Duodenal mucosa (tissue), 2 donors: ENCODE measurements around the gene DRC1.

Source experiments
- H3K27ac ChIP-seq: one replicate; pipeline ENCODE4 v1.7.0; 2013; ENCODE audit warnings: low read depth, low read length
- H3K27me3 ChIP-seq, 2 donors: one replicate each; pipeline ENCODE4 v1.7.0; 2013; ENCODE audit warnings: low read length in 2 of 2, control low read depth in 1 of 2; ENCODE audit not compliant: insufficient read depth in 2 of 2, control insufficient read depth in 1 of 2
- H3K36me3 ChIP-seq, 2 donors: one replicate each; pipeline ENCODE4 v1.7.0; 2013; ENCODE audit warnings: low read length in 2 of 2, control low read depth in 1 of 2; ENCODE audit not compliant: insufficient read depth in 2 of 2, control insufficient read depth in 1 of 2
- H3K4me1 ChIP-seq, 2 donors: one replicate each; pipeline ENCODE4 v1.7.0; 2013; ENCODE audit warnings: low read length in 2 of 2, control low read depth in 1 of 2; ENCODE audit not compliant: insufficient read depth in 2 of 2, control insufficient read depth in 1 of 2
- H3K4me3 ChIP-seq, 2 donors: one replicate each; pipeline ENCODE4 v1.7.0; 2013; ENCODE audit warnings: low read length in 2 of 2, low read depth in 1 of 2
- H3K9ac ChIP-seq, 2 donors: one replicate each; pipeline ENCODE4 v1.7.0; 2013; ENCODE audit warnings: low read length in 2 of 2, low read depth in 1 of 2
- H3K9me3 ChIP-seq, 2 donors: one replicate each; pipeline ENCODE4 v1.7.0; 2013; ENCODE audit warnings: low read length in 2 of 2, control low read depth in 1 of 2; ENCODE audit not compliant: control insufficient read depth in 1 of 2

The DRC1 gene

DNA sequence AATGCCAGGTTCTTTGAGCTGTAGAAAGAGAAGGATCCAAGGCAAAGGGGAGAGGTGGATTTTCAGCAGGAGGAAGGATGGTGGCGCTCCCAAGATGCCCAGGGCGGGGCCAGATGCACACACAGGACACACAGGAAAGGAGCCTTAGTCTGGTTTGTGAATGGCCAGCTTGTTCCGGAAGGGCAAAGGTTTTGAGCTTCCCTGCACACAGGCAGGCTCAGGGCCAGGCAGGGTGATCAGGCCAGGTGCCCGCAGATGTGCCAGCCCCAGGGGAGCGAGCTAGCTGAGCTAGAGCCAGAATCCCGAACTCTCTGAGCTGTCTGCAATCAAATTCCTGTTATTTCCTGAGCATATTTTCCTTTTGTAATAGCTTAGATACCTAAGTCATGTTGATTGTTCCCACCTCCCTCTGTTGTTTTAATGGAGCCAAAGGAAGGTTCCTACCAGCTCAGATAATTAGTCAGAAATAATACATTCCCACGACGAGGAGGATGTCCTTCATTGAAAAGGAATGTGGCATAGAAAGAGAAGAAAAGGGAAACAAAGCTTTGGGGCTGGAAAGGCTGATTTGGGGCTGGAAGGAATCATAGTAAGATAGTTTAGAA lies 89.9 kb downstream of the DRC1 start:
- Histone ChIP-seq H3K36me3 (no peaks in the 10 kb centered on the region), H3K27me3 (no peaks in the 10 kb centered on the region), H3K9me3 (no peaks in the 10 kb centered on the region), H3K4me3 (no peak overlapping the region), H3K27ac (no peak overlapping the region), H3K4me1 (peaks cover 0 to 10% of the 10 kb centered on the region in 2 donors), H3K9ac (no peak overlapping the region)

DNA sequence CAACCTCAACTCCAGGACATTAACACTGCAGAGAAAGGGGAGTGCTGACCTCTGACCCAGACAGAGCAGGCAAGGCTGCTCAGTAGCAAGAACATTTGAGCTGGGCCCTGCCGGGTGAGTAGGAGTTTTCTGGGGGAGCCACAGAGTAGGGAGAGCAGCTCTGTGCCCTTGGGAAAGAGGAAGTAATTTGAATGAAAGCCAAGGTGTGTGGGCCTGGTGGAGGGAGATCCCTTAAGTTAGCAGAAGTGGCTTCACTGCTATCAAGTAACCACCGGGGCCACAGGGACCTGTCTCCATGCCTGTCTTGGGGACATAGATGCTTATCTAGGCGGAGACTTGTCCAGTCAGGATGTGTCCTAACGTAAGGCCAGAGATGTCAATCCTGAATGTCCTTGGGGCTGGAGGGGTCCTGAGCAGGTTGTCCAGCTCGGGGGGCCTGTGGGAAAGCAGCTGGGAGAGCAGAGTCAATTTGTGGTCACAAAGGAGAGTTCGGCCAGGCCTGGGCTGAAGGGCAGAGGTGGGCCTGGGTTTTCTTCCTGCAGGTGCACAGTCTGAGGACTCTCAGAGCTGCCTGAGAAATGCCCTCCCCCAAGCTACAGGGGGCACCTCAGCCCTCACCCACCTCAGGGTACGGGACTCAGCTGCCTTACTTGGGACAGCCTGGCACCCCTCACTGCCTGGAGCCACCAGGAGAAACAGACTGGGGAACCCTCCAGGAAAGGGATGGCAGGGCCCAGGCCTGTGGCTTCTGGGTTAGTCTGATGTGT lies 91.2 kb downstream of the DRC1 start:
- no peaks in the 10 kb centered on the region for H3K27me3 ChIP-seq
- H3K27ac ChIP-seq = no peak overlapping the region
- H3K9ac ChIP-seq = no peak overlapping the region
- H3K4me1 ChIP-seq = peaks cover 0 to 10% of the 10 kb centered on the region in 2 donors
- no peaks in the 10 kb centered on the region for H3K36me3 ChIP-seq
- H3K9me3 ChIP-seq = no peaks in the 10 kb centered on the region
- H3K4me3 ChIP-seq = no peak overlapping the region

GRCh38 chr2:26493566-26493965 lies 91.8 kb downstream of the DRC1 start:
- Histone ChIP-seq H3K9ac (no peak overlapping the region), H3K9me3 (no peaks in the 10 kb centered on the region), H3K4me1 (peaks cover 0 to 10% of the 10 kb centered on the region in 2 donors), H3K27me3 (no peaks in the 10 kb centered on the region), H3K27ac (no peak overlapping the region), H3K36me3 (no peaks in the 10 kb centered on the region), H3K4me3 (no peak overlapping the region)

DNA sequence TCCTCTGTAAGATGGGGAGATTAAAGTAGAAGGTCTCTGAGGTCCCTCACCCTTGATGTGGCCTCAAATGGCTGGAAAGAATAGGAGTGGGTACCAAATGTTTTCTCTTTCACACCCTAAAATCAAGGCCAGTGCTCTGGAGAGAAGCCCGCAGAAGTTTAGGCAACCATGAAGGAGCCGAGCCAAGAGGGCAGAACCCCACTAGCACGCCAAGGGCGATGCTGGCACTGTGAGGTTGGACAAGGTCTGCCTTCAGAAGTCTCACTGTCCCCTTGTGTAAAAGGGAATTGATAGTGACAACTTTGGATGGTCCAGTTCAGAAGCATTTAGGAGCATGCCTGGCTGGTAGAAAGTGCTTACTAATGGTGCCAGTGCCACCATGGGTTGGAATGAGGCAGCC lies 92.5 kb downstream of the DRC1 start:
- Histone ChIP-seq H3K4me3 (no peak overlapping the region), H3K27me3 (no peaks in the 10 kb centered on the region), H3K9ac (no peak overlapping the region), H3K9me3 (no peaks in the 10 kb centered on the region), H3K36me3 (no peaks in the 10 kb centered on the region), H3K27ac (no peak overlapping the region), H3K4me1 (peaks cover 0 to 10% of the 10 kb centered on the region in 2 donors)

- Histone ChIP-seq H3K27ac (no peak overlapping the region), H3K4me1 (peaks cover 0 to 10% of the 10 kb centered on the region in 2 donors), H3K9ac (no peak overlapping the region), H3K9me3 (no peaks in the 10 kb centered on the region), H3K27me3 (no peaks in the 10 kb centered on the region), H3K4me3 (no peak overlapping the region), H3K36me3 (no peaks in the 10 kb centered on the region)
Observed at GRCh38 chr2:26494891-26495290, 93.2 kb downstream of the DRC1 start.

DNA sequence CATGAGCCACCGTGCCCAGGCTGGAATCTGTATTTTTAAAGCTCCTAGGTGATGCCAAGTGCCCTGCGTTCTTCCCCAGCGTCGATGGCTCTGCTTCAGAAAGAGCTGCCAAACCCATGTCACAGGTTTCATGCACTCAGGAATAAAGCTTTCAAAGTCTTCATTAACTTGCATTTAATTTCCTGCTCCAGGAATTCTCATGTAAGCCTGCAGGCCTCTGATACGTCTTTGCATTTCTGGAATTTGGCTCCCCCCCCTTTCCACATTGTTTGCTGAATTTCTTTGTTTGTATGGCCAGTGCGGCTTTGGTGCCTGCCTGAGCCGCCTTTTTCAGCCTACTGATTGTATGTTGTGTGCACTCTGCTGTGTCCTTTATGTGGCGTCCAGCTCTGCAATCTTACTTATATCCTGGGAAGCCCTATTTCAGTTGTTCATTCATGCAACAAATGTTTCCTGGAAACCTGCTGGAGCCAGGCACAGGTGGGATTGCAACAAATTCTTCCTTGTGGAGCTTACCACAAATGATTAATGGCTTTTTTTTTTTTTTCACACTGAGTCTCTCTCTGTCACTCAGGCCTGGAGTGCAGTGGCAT lies 94.1 kb downstream of the DRC1 start:
- no peaks in the 10 kb centered on the region for H3K36me3 ChIP-seq
- H3K27me3 ChIP-seq = no peaks in the 10 kb centered on the region
- no peak overlapping the region for H3K27ac ChIP-seq
- no peak overlapping the region for H3K4me3 ChIP-seq
- H3K4me1 ChIP-seq = peaks cover 0 to 10% of the 10 kb centered on the region in 2 donors
- no peaks in the 10 kb centered on the region for H3K9me3 ChIP-seq
- no peak overlapping the region for H3K9ac ChIP-seq

DNA sequence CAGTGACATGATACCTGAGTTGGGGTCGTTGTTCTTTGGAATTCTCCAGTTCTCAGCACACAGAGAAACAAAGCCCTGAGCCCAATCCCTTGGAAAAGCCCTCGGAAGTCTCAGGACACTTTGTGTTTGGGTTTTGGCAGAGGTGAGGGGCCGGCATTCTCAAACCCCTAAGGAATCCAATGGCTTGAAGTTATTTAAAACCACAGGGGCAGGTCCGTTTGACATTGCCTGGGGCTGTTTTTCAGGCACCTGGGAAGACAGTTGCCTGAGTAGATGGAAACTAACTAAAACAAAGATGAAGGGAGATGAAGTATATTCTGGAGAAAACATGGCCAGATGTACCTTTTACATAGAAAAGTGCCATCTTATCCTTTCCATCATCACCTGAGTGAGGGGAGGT lies 98.7 kb downstream of the DRC1 start:
- Histone ChIP-seq H3K27ac (no peak overlapping the region), H3K4me1 (peaks cover 3 to 10% of the 10 kb centered on the region in 2 donors), H3K9ac (no peak overlapping the region), H3K27me3 (peaks cover 0 to 5% of the 10 kb centered on the region in 2 donors), H3K4me3 (no peak overlapping the region), H3K9me3 (no peaks in the 10 kb centered on the region), H3K36me3 (no peaks in the 10 kb centered on the region)

GRCh38 chr2:26503231-26503880 lies 101.6 kb downstream of the DRC1 start:
- Histone ChIP-seq H3K36me3 (no peaks in the 10 kb centered on the region), H3K4me1 (peaks cover 3 to 10% of the 10 kb centered on the region in 2 donors), H3K9ac (peak overlapping the region; percentile 43 to 65), H3K4me3 (peak overlapping the region; percentile 58 to 64), H3K9me3 (no peaks in the 10 kb centered on the region), H3K27me3 (peaks cover 0 to 5% of the 10 kb centered on the region in 2 donors), H3K27ac (no peak overlapping the region)

- H3K36me3 ChIP-seq = no peaks in the 10 kb centered on the region
- peak overlapping the region; percentile 58 to 64 for H3K4me3 ChIP-seq
- no peaks in the 10 kb centered on the region for H3K9me3 ChIP-seq
- peak overlapping the region in 1 of 2 donors; percentile 32 for H3K9ac ChIP-seq
- H3K4me1 ChIP-seq = peaks cover 3 to 10% of the 10 kb centered on the region in 2 donors
- H3K27me3 ChIP-seq = peaks cover 0 to 5% of the 10 kb centered on the region in 2 donors
- no peak overlapping the region for H3K27ac ChIP-seq
Observed at GRCh38 chr2:26504002-26504401, 102.3 kb downstream of the DRC1 start.

DNA sequence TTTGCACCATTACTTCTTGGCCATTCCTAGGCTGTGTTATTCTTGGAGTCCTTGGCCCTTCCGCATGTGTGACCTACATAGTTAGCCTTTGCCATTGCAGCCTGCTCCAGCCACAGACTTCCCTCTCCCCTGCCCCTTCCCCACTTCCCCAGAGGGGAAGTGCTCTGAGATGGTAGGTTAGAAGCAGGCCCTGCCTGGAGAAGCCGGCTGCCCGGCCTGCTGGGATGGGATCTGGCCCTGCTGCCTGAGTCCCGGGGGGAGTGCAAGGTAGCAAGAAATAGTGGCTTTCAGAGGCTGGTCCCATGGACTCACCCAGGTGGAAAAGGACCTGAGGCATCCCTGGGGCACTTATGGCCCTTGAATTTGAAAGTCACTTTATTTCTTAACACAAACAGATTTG lies 104.6 kb downstream of the DRC1 start:
- Histone ChIP-seq H3K27me3 (peaks cover 0 to 5% of the 10 kb centered on the region in 2 donors), H3K36me3 (no peaks in the 10 kb centered on the region), H3K9ac (no peak overlapping the region), H3K4me3 (no peak overlapping the region), H3K9me3 (no peaks in the 10 kb centered on the region), H3K4me1 (peaks cover 3 to 10% of the 10 kb centered on the region in 2 donors), H3K27ac (no peak overlapping the region)
